HepG2 (cell line): ENCODE measurements around the gene ME3.

Experiments
- CTCF ChIP-seq: sonication (generic); formaldehyde crosslinking; IDR thresholded peaks from 2 replicates; pipeline ENCODE4 v1.5.0; 2020; ENCODE audit warnings: mild to moderate bottlenecking, missing genetic modification reagents, moderate library complexity
- ETV6 ChIP-seq: sonication (generic); formaldehyde crosslinking; conservative IDR thresholded peaks from 2 replicates; pipeline ENCODE4 v1.4.0; 2020; ENCODE audit warnings: missing genetic modification reagents
- FOXM1 ChIP-seq: sonication (generic); formaldehyde crosslinking; IDR thresholded peaks from 2 replicates; pipeline ENCODE4 v1.5.0; 2020; ENCODE audit warnings: missing genetic modification reagents
- KDM1A ChIP-seq: IDR thresholded peaks from 2 replicates; pipeline ENCODE4 v1.6.1; 2016; ENCODE audit warnings: missing compliant biosample characterization
- NR1H2 ChIP-seq: sonication (generic); formaldehyde crosslinking; IDR thresholded peaks from 2 replicates; pipeline ENCODE4 v1.8.1; 2022; ENCODE audit warnings: low read depth, missing genetic modification reagents, borderline replicate concordance
- RCOR2 ChIP-seq: IDR thresholded peaks from 2 replicates; pipeline ENCODE4 v1.6.1; 2016; ENCODE audit warnings: missing biosample characterization, missing genetic modification reagents
- RNF2 ChIP-seq: fragments of 450-650 bp; conservative IDR thresholded peaks from 2 replicates; pipeline ENCODE4 v1.6.1; 2016; ENCODE audit warnings: low read depth
- ZFY ChIP-seq: sonication (generic); formaldehyde crosslinking; IDR thresholded peaks from 2 replicates; pipeline ENCODE4 v1.4.0; 2020; ENCODE audit warnings: missing genetic modification reagents
- ZHX1 ChIP-seq: sonication (generic); formaldehyde crosslinking; IDR thresholded peaks from 2 replicates; pipeline ENCODE4 v1.8.1; 2022; ENCODE audit warnings: low read depth, mild to moderate bottlenecking, missing genetic modification reagents
- ZNF431 ChIP-seq: sonication (generic); formaldehyde crosslinking; IDR thresholded peaks from 2 replicates; pipeline ENCODE4 v1.9.0; 2022; ENCODE audit warnings: missing genetic modification reagents, low read depth, mild to moderate bottlenecking, borderline replicate concordance
- ZNF432 ChIP-seq: sonication (generic); formaldehyde crosslinking; IDR thresholded peaks from 2 replicates; pipeline ENCODE4 v1.5.0; 2020; ENCODE audit warnings: missing genetic modification reagents, mild to moderate bottlenecking, borderline replicate concordance

GRCh38 chr11:86610559-86611341 is 61.7 kb downstream of the ME3 start:
- TF ChIP-seq ZNF431 (CRISPR knock-in tag) (no peak), RNF2 (no peak), RCOR2 (CRISPR knock-in tag) (no peak), CTCF (CRISPR knock-in tag) (no peak), KDM1A (no peak), ZNF432 (no peak), NR1H2 (CRISPR knock-in tag) (no peak), ZFY (CRISPR knock-in tag) (no peak), ZHX1 (CRISPR knock-in tag) (no peak), FOXM1 (no peak), ETV6 (CRISPR knock-in tag) (no peak)
